Stimulated activated CD4-positive, alpha-beta T cell treated with anti-CD3 and anti-CD28 coated beads, Interleukin-4, amount 100 ng/mL, for 24 hours (primary cell): ENCODE measurements around the gene CEP131.
A peak's percentile ranks its signal among the peaks of the same experiment; 100 is the strongest.

Source experiments
- DNase-seq: peaks from one replicate; pipeline ENCODE4 v3.0.0-alpha.2; 2020

Gene CEP131

DNA sequence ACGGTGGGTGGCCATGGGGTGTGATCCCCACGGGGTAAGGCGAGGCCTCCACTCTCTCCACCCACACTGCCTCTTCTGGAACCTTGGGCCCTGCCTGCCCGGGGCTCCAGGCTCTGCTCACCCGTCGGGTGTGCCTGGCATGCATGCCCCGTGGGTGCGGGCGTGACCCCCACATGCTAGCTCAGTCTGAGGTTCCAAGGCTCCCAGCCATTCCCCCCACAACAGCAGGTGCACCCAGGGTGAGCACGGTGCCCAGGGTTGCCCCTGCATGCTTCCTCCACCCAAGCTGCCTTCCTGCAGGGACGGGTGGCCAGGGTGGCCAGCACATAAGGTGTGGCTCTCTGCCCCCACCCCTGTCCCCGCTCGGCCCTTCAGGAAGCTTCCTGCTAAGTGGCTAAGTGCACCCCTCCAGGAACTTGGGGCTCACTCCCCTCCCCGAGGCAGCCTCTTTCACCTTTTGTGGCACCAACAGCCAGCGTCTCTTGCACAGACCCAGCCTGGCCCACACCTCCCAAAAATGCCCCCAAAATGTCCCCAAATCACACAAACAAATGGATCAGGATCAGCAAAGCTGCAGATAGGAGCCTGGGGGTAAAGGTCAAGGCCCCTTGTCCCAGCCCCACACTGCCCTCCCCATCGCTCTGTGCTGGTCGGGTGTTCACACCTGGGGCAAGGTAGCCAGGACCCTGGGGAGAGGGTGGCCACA, 78.9 kb downstream of the CEP131 start:
- no peak for DNase-seq

DNA sequence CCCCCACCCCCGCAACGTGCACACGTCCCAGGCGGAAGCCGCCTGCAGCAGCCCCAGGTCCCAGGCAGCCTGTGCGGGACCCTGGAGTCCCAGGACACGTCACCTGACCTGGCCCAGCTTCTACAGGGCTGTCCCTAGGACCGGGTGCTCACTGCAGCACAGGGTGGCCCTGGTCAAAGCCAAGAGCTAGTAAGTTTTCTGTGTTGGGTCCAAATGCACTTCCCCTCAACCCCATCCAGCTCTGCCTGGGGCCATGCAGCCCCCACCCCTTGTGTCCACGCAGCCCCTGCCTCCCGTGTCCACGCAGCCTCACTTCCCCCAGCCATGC, 79.6 kb downstream of the CEP131 start:
- DNase-seq: no peak

DNA sequence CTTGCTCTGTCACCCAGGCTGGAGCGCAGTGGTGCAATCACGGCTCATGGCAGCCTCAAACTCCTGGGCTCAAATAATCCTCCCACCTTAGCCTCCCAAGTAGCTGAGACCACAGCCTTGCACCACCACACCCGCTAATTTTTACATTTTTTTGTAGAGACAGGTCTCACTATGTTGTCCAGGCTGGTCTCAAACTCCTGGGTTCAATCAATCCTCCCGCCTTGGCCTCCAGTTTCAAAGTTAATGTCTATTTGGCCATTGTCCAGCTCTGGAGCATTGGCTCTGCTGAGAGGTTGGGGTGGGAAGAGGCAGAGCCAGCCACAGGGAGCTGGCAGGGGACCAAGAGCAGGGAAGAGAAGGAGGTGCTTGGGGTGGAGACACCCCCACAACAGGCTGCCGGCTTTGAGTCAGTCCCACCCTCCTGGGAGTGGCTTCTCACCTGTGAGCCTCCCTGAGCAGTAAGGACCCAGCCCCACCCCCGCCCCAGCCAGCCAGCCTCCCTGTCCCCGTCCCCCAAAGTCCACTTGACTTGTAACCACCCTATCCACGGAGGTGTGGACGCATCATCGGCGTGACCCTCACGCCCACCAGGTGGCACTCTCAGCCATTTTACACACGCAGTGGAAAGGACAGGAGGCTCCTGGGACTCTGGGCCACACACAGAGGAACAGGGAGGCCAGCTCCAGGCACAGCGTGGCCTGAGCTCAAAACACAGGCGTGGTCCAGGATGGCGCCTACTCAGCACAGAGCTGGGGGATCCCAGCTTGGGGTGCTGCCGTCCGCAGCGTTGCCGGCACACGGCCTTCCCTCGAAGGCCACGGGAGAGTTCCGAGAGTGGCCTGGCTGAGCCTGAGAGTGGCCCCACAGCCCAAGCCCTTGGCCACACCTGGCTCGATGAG, 80.2 kb downstream of the CEP131 start:
- DNase-seq: peak; percentile 60

DNA sequence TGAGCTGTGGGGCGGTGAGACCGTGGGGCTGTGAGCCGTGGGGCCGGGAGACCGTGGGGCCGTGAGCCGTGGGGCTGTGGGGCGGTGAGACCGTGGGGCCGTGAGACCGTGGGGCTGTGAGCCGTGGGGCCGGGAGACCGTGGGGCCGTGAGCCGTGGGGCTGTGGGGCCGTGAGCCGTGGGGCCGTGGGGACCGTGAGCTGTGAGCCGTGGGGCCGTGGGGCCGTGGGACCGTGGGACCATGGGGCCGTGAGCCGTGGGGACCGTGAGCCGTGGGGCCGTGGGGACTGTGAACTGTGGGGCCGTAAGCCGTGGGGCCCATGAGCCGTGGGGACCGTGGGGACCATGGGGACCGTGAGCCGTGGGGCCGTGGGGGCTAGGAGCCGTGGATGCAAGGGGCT, 82.1 kb downstream of the CEP131 start:
- no peak for DNase-seq

DNA sequence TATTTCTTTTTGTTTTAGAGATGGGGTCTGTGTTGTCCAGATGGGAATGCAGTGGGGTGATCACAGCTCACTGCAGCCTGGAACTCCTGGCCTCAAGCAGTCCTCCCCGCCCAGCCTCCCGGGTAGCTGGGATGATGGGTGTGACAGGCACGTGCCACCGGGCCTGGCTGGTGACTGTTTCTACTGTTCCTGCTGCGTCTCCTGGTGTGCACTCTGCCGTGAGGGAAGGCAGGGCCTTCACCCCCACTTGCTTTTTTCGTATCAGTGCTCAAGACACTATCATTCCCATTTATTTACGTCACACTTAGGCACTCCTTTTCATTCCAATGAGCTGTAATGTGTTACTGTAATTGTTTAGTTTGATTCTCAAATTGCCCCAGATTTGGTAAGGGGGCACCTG, 82.7 kb downstream of the CEP131 start:
- no peak for DNase-seq
